Osteoblast (primary cell): ENCODE results near the gene C7orf25. TPM values are rescaled to one million over a fixed set of nuclear protein-coding genes. Genes with fewer than 3 reads are reported as not detected.

Experiments
- DNase-seq: peaks from one replicate; pipeline ENCODE4 v3.0.0; 2011; ENCODE audit warnings: low spot score, mixed read lengths; ENCODE audit not compliant: insufficient read length; ENCODE audit errors: missing footprints
- H2AFZ ChIP-seq: 2 replicates; pipeline ENCODE4 v1.6.0; 2011; ENCODE audit warnings: mild to moderate bottlenecking, low read length
- H3K27ac ChIP-seq: 2 replicates; pipeline ENCODE4 v1.5.1; 2011; ENCODE audit warnings: mild to moderate bottlenecking, low read depth, low read length, moderate library complexity
- H3K27me3 ChIP-seq: 2 replicates; pipeline ENCODE4 v1.6.0; 2012; ENCODE audit warnings: mild to moderate bottlenecking, control low read depth, inconsistent platforms, low read length, moderate library complexity; ENCODE audit not compliant: insufficient read depth
- H3K36me3 ChIP-seq: 2 replicates; pipeline ENCODE4 v1.5.1; 2011; ENCODE audit warnings: mild to moderate bottlenecking, low read length, control low read depth, moderate library complexity; ENCODE audit not compliant: insufficient read depth
- H3K4me1 ChIP-seq: 2 replicates; pipeline ENCODE4 v1.5.1; 2011; ENCODE audit warnings: mild to moderate bottlenecking, low read length, control low read depth, moderate library complexity; ENCODE audit not compliant: insufficient read depth
- H3K4me2 ChIP-seq: 2 replicates; pipeline ENCODE4 v1.6.0; 2011; ENCODE audit warnings: mild to moderate bottlenecking, low read length; ENCODE audit not compliant: insufficient read depth
- H3K4me3 ChIP-seq: fragments of 200-600 bp; sonication (generic); 3 replicates; pipeline ENCODE4 v1.5.1; 2012; ENCODE audit warnings: mild to moderate bottlenecking, low read length, inconsistent platforms; ENCODE audit not compliant: insufficient read depth
- H3K79me2 ChIP-seq: 2 replicates; pipeline ENCODE4 v1.6.0; 2012; ENCODE audit warnings: mild to moderate bottlenecking, low read length, control low read depth, inconsistent platforms; ENCODE audit not compliant: insufficient read depth
- H3K9me3 ChIP-seq: 2 replicates; pipeline ENCODE4 v1.5.1; 2011; ENCODE audit warnings: low read depth, low read length, control low read depth
- H4K20me1 ChIP-seq: 2 replicates; pipeline ENCODE4 v1.6.0; 2012; ENCODE audit warnings: mild to moderate bottlenecking, low read length, control low read depth; ENCODE audit not compliant: insufficient read depth
- total RNA-seq: library from RNA; depleted of rRNA; stranded (reverse); fragments of >200 nt; gene quantifications from 2 replicates; pipeline ENCODE4 v1.2.3, GENCODE V29; 2012
- TF ChIP-seq, protein P1 (sequence below): IDR thresholded peaks from 2 replicates; pipeline ENCODE4 v1.5.1; 2011; ENCODE audit warnings: mild to moderate bottlenecking, low read depth, low read length, moderate library complexity; ENCODE audit errors: extremely low read depth

Gene C7orf25
- total RNA-seq, 1 donor, result 8.7 TPM

DNA sequence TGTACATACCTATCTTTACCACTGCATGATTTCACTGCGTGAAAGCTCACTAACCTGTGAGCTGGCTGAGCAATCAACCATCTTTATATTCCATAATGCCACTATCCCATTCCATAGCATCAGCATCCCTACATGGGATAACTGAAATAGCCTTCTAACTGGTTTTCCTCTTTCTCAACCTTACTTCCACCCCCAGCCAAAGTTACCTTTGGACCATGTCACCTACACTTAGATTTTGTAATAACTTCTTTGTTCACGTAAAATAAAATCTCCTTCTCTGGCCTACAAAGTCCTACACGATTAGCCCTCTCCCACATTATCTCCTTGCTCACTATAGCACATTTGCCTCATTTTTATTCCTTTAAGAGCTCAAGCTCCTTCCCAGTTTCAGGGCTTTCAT, 17.6 kb upstream of the C7orf25 start:
- TF ChIP-seq, protein P1, sequence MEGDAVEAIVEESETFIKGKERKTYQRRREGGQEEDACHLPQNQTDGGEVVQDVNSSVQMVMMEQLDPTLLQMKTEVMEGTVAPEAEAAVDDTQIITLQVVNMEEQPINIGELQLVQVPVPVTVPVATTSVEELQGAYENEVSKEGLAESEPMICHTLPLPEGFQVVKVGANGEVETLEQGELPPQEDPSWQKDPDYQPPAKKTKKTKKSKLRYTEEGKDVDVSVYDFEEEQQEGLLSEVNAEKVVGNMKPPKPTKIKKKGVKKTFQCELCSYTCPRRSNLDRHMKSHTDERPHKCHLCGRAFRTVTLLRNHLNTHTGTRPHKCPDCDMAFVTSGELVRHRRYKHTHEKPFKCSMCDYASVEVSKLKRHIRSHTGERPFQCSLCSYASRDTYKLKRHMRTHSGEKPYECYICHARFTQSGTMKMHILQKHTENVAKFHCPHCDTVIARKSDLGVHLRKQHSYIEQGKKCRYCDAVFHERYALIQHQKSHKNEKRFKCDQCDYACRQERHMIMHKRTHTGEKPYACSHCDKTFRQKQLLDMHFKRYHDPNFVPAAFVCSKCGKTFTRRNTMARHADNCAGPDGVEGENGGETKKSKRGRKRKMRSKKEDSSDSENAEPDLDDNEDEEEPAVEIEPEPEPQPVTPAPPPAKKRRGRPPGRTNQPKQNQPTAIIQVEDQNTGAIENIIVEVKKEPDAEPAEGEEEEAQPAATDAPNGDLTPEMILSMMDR, result no peak
- no peak overlapping the region for H3K4me3 ChIP-seq
- H3K4me2 ChIP-seq, result no peak overlapping the region
- H3K4me1 ChIP-seq, result peaks cover 21% of the 10 kb centered on the region
- no peak overlapping the region for H2AFZ ChIP-seq
- no peak overlapping the region for H3K27ac ChIP-seq
- H3K9me3 ChIP-seq, result no peaks in the 10 kb centered on the region
- peaks cover 29% of the 10 kb centered on the region for H3K36me3 ChIP-seq
- H3K27me3 ChIP-seq, result no peaks in the 10 kb centered on the region
- peaks cover 79% of the 10 kb centered on the region for H3K79me2 ChIP-seq
- peaks cover 46% of the 10 kb centered on the region for H4K20me1 ChIP-seq
- DNase-seq, result no peak

DNA sequence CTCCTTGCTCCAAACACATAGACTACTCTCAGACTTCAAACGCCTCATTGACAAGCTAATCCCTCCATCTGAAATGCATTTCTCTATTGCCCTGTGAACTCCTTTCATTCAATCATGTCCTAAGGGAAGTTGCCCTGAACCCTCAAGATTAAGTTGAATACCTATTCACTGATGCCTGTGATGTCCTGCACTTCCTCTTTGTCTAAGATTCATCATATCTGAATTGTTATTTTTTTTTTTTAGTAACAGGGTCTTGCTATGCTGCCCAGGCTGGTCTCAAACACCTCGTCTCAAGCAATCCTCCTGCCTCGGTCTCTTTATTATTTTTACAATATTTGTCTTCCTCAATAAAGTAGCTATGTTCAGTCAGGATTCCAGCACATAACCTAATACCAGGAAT, 16.9 kb upstream of the C7orf25 start:
- H3K4me2 ChIP-seq, result no peak overlapping the region
- H4K20me1 ChIP-seq, result peaks cover 45% of the 10 kb centered on the region
- TF ChIP-seq, protein P1, result no peak
- H3K4me1 ChIP-seq, result peaks cover 20% of the 10 kb centered on the region
- no peak for DNase-seq
- no peak overlapping the region for H3K4me3 ChIP-seq
- H2AFZ ChIP-seq, result no peak overlapping the region
- H3K9me3 ChIP-seq, result no peaks in the 10 kb centered on the region
- H3K79me2 ChIP-seq, result peaks cover 73% of the 10 kb centered on the region
- no peaks in the 10 kb centered on the region for H3K27me3 ChIP-seq
- H3K27ac ChIP-seq, result no peak overlapping the region
- H3K36me3 ChIP-seq, result peaks cover 36% of the 10 kb centered on the region

DNA sequence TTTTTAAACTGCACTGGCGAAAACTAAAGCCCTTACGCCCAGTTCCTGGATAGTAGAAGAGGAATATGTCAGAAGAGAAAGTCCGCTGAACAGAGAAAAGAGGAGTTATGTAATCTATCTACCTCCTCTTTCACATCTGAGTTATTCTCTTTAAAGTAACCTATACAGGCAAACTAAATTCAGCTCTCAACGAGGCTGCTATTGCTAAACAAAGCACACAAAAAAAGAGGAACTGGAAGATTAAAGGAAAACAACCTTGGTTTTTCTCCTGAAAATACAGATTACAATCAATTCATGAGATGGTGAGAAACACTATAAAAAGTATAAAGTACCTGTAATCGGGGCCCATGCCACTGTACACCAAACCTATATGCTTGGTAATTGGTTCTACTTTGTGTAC, 14.3 kb upstream of the C7orf25 start:
- no peak overlapping the region for H3K4me3 ChIP-seq
- H3K79me2 ChIP-seq, result peaks cover 52% of the 10 kb centered on the region
- H4K20me1 ChIP-seq, result peaks cover 38% of the 10 kb centered on the region
- peaks cover 13% of the 10 kb centered on the region for H3K4me1 ChIP-seq
- H3K27me3 ChIP-seq, result no peaks in the 10 kb centered on the region
- H2AFZ ChIP-seq, result no peak overlapping the region
- H3K36me3 ChIP-seq, result peaks cover 57% of the 10 kb centered on the region
- H3K9me3 ChIP-seq, result no peaks in the 10 kb centered on the region
- DNase-seq, result no peak
- H3K27ac ChIP-seq, result no peak overlapping the region
- TF ChIP-seq, protein P1, result no peak
- H3K4me2 ChIP-seq, result no peak overlapping the region

DNA sequence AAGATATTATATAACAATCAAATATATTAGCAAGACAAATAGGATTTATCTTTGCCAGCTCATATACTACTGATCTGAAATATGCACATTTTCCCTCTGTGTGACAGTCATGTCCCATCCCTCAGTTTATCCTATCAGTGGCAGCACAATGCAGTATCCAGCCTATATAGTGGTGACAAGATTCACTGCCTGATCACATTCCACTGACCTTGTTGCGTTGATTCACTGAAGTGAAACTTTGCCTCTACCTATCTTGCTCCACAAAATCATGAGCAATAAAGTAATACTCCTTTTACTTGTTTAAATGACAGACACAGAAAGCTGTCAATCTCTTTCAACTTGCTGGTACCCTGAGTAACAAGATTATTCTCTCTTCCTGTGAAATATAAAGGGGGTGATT, 13.8 kb upstream of the C7orf25 start:
- no peak for DNase-seq
- H3K27me3 ChIP-seq, result no peaks in the 10 kb centered on the region
- H3K79me2 ChIP-seq, result peaks cover 47% of the 10 kb centered on the region
- TF ChIP-seq, protein P1, result no peak
- H3K36me3 ChIP-seq, result peaks cover 61% of the 10 kb centered on the region
- no peak overlapping the region for H2AFZ ChIP-seq
- peaks cover 11% of the 10 kb centered on the region for H3K4me1 ChIP-seq
- H3K9me3 ChIP-seq, result no peaks in the 10 kb centered on the region
- no peak overlapping the region for H3K4me3 ChIP-seq
- no peak overlapping the region for H3K4me2 ChIP-seq
- H4K20me1 ChIP-seq, result peaks cover 35% of the 10 kb centered on the region
- H3K27ac ChIP-seq, result no peak overlapping the region
